ACC112 (cell line): Measurements from ENCODE around the gene PTGES3L.

Experiments used
- H2AFZ ChIP-seq: fragments of 200-600 bp; sonication (generic); one replicate; pipeline ENCODE4 v1.6.0; 2017; ENCODE audit warnings: antibody characterized with exemption, low read length; ENCODE audit not compliant: unreplicated experiment
- H3K27ac ChIP-seq: fragments of 200-600 bp; sonication (generic); 2 replicates; pipeline ENCODE4 v1.5.1; 2014; ENCODE audit warnings: low read depth, mild to moderate bottlenecking, antibody characterized with exemption, low read length, moderate library complexity
- H3K27me3 ChIP-seq: fragments of 200-600 bp; sonication (generic); 2 replicates; pipeline ENCODE4 v1.6.1; 2014; ENCODE audit warnings: mild to moderate bottlenecking, antibody characterized with exemption, low read length, moderate library complexity, mixed read lengths; ENCODE audit not compliant: insufficient read depth
- H3K36me3 ChIP-seq: fragments of 200-600 bp; sonication (generic); 2 replicates; pipeline ENCODE4 v1.6.1; 2016; ENCODE audit warnings: mild to moderate bottlenecking, antibody characterized with exemption, low read length, moderate library complexity, mixed read lengths; ENCODE audit not compliant: insufficient read depth
- H3K4me1 ChIP-seq: fragments of 200-600 bp; sonication (generic); one replicate; pipeline ENCODE4 v1.6.1; 2016; ENCODE audit warnings: low read length, mixed read lengths; ENCODE audit not compliant: insufficient read depth, unreplicated experiment, control insufficient read depth
- H3K4me3 ChIP-seq: fragments of 200-600 bp; sonication (generic); 2 replicates; pipeline ENCODE4 v1.5.1; 2014; ENCODE audit warnings: mild to moderate bottlenecking, low read depth, low read length
- H3K79me2 ChIP-seq: fragments of 200-600 bp; sonication (generic); one replicate; pipeline ENCODE4 v1.6.0; 2016; ENCODE audit warnings: low read length; ENCODE audit not compliant: control insufficient read depth, unreplicated experiment, insufficient read depth

The PTGES3L gene

GRCh38 chr17:43020789-43021740 lies 41.2 kb upstream of the PTGES3L start:
- peak overlapping the region; percentile 98 for H3K4me3 ChIP-seq
- H3K79me2 ChIP-seq: peaks cover 32% of the 10 kb centered on the region
- H3K4me1 ChIP-seq: peaks cover 23% of the 10 kb centered on the region
- peaks cover 17% of the 10 kb centered on the region; the same call in 1 of the 2 replicates for H3K36me3 ChIP-seq
- peak overlapping the region; percentile 73 for H2AFZ ChIP-seq
- H3K27me3 ChIP-seq: no peaks in the 10 kb centered on the region; the same call in 1 of the 2 replicates
- peak overlapping the region; percentile 85 for H3K27ac ChIP-seq

- peaks cover 32% of the 10 kb centered on the region for H3K4me1 ChIP-seq
- H3K27me3 ChIP-seq: no peaks in the 10 kb centered on the region
- peaks cover 32% of the 10 kb centered on the region for H3K79me2 ChIP-seq
- H3K4me3 ChIP-seq: peak overlapping the region; percentile 98
- peaks cover 17% of the 10 kb centered on the region; the same call in 1 of the 2 replicates for H3K36me3 ChIP-seq
- no peak overlapping the region for H2AFZ ChIP-seq
- peak overlapping the region; percentile 85 for H3K27ac ChIP-seq
These were observed 40.2 kb upstream of the PTGES3L start for GRCh38 chr17:43020030-43020621.

GRCh38 chr17:43019418-43019817 lies 39.5 kb upstream of the PTGES3L start:
- Histone ChIP-seq H3K4me1 (peaks cover 34% of the 10 kb centered on the region), H3K4me3 (peak overlapping the region; percentile 98), H3K27ac (peak overlapping the region; percentile 85; the same call in 1 of the 2 replicates), H3K79me2 (peaks cover 32% of the 10 kb centered on the region), H3K36me3 (peaks cover 17% of the 10 kb centered on the region; the same call in 1 of the 2 replicates), H3K27me3 (no peaks in the 10 kb centered on the region), H2AFZ (no peak overlapping the region)

GRCh38 chr17:43018932-43019331 lies 39.1 kb upstream of the PTGES3L start:
- H3K36me3 ChIP-seq: peaks cover 17% of the 10 kb centered on the region; the same call in 1 of the 2 replicates
- peak overlapping the region; percentile 25; the same call in 1 of the 2 replicates for H3K27ac ChIP-seq
- H3K4me1 ChIP-seq: peaks cover 37% of the 10 kb centered on the region

GRCh38 chr17:43018008-43018853 lies 38.4 kb upstream of the PTGES3L start:
- Histone ChIP-seq H3K4me3 (peak overlapping the region; percentile 17; the same call in 1 of the 2 replicates), H3K79me2 (peaks cover 32% of the 10 kb centered on the region), H3K27me3 (no peaks in the 10 kb centered on the region), H2AFZ (no peak overlapping the region), H3K4me1 (peaks cover 39% of the 10 kb centered on the region), H3K27ac (peak overlapping the region; percentile 25; the same call in 1 of the 2 replicates), H3K36me3 (peaks cover 17% of the 10 kb centered on the region; the same call in 1 of the 2 replicates)

More at GRCh38 chr17:43018932-43019331, 39.1 kb upstream of the PTGES3L start:
- peak overlapping the region; percentile 17; the same call in 1 of the 2 replicates for H3K4me3 ChIP-seq
- H3K79me2 ChIP-seq: peaks cover 32% of the 10 kb centered on the region
- no peak overlapping the region for H2AFZ ChIP-seq
- H3K27me3 ChIP-seq: no peaks in the 10 kb centered on the region

- H3K79me2 ChIP-seq: peaks cover 27% of the 10 kb centered on the region
- H3K27ac ChIP-seq: peak overlapping the region; percentile 59
- H3K27me3 ChIP-seq: no peaks in the 10 kb centered on the region
- H3K4me1 ChIP-seq: peaks cover 39% of the 10 kb centered on the region
- H3K36me3 ChIP-seq: peaks cover 19% of the 10 kb centered on the region; the same call in 1 of the 2 replicates
- no peak overlapping the region for H3K4me3 ChIP-seq
- H2AFZ ChIP-seq: no peak overlapping the region
These were observed 36.3 kb upstream of the PTGES3L start for GRCh38 chr17:43016216-43016615.

GRCh38 chr17:43015579-43015978 lies 35.7 kb upstream of the PTGES3L start:
- Histone ChIP-seq H3K36me3 (peaks cover 23% of the 10 kb centered on the region; the same call in 1 of the 2 replicates), H3K27ac (peak overlapping the region; percentile 59)

GRCh38 chr17:43014649-43015542 lies 35.0 kb upstream of the PTGES3L start:
- Histone ChIP-seq H3K27ac (peak overlapping the region; percentile 59), H3K27me3 (no peaks in the 10 kb centered on the region), H2AFZ (no peak overlapping the region), H3K79me2 (peaks cover 25% of the 10 kb centered on the region), H3K4me1 (peaks cover 38% of the 10 kb centered on the region), H3K4me3 (no peak overlapping the region), H3K36me3 (peaks cover 21% of the 10 kb centered on the region; the same call in 1 of the 2 replicates)

More at GRCh38 chr17:43015579-43015978, 35.7 kb upstream of the PTGES3L start:
- Histone ChIP-seq H3K27me3 (no peaks in the 10 kb centered on the region), H3K4me1 (peaks cover 42% of the 10 kb centered on the region), H3K4me3 (no peak overlapping the region), H3K79me2 (peaks cover 28% of the 10 kb centered on the region), H2AFZ (no peak overlapping the region)

GRCh38 chr17:43014020-43014648 lies 34.3 kb upstream of the PTGES3L start:
- Histone ChIP-seq H3K4me3 (no peak overlapping the region), H3K79me2 (peaks cover 21% of the 10 kb centered on the region), H3K27me3 (no peaks in the 10 kb centered on the region), H3K36me3 (peaks cover 20% of the 10 kb centered on the region; the same call in 1 of the 2 replicates), H3K4me1 (peaks cover 32% of the 10 kb centered on the region), H3K27ac (no peak overlapping the region), H2AFZ (no peak overlapping the region)
